Gastrocnemius medialis (tissue), 4 donors: ENCODE data around the gene TRIM66.

ENCODE experiments used
- CTCF ChIP-seq, 5 experiments: fragments of 450-650 bp in 3 of 5; fragments of 200-600 bp in 2 of 5; sonication (generic) in 2 of 5; IDR thresholded peaks in 4 of 5; conservative IDR thresholded peaks in 1 of 5; 1 replicate in 4 of 5; 2 replicates in 1 of 5; pipeline ENCODE4 v1.5.1; 2016 to 2019; ENCODE audit warnings: antibody characterized with exemption in 5 of 5, mild to moderate bottlenecking in 3 of 5, moderate library complexity in 3 of 5
- POLR2A ChIP-seq, 2 donors: fragments of 450-650 bp; IDR thresholded peaks; one replicate each; pipeline ENCODE4 v1.6.1; 2017; ENCODE audit warnings: antibody characterized with exemption in 2 of 2, mild to moderate bottlenecking in 2 of 2, moderate library complexity in 2 of 2

GRCh38 chr11:8722809-8723208 is 40.3 kb upstream of the TRIM66 start:
- TF ChIP-seq CTCF (IDR thresholded peaks at IDR 0.05 in 4 of 5, conservative IDR thresholded peaks at IDR 0.05 in 1 of 5) (no peak), POLR2A (IDR thresholded peaks at IDR 0.05) (no peak)
